NCI-H128 (cell line): ENCODE results near the gene DICER1.
A peak's percentile ranks its signal among the peaks of the same experiment; 100 is the strongest.

ENCODE experiments used
- DNase-seq: peaks from one replicate; lab custom pipeline; 2025; ENCODE audit not compliant: unreplicated experiment; lab: John Stamatoyannopoulos, UW

The DICER1 gene

GRCh38 chr14:95091581-95091980, 65.7 kb downstream of the DICER1 start:
- DNase-seq, result no peak

DNA sequence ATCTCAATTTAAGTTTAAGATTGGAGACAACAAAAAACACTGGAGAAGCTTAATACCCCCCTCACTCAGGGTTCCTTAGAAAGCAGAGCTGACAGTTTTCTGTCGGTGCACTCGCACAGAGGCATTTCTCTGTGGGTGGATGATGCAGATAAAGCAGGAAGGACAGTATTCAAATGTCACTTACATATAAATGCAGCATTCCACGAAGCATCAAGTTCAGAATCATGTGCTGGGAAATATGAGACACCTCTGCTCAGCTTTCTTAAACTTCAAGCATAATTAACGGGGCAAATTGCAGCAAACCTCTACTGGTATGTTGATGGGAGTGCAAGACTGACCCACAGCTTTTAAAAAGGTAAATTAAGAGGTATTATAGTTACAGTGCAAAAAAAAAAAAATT, 68.7 kb downstream of the DICER1 start:
- DNase-seq, result no peak

GRCh38 chr14:95087619-95088018, 69.7 kb downstream of the DICER1 start:
- DNase-seq, result no peak

DNA sequence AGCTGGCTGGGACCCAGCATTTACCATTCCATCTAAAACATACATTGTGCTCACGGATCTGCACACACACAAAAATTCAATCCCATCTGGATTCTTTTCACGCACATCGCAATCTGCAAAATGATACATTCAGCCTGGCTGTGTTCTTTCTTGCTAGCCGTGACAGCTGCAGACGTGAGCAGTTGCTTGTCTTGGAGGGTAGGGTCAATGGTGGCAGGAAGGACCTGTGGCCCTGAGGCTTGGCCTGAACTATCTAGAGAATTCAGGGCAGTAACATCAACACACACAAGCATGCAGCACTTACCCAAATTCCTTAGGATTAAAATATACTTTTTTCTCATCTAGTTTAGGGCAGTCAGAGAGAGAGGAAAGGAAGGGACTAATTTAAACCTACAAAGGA, 72.0 kb downstream of the DICER1 start:
- no peak for DNase-seq

- no peak for DNase-seq
Measured at GRCh38 chr14:95078867-95079266, 78.5 kb downstream of the DICER1 start.

DNA sequence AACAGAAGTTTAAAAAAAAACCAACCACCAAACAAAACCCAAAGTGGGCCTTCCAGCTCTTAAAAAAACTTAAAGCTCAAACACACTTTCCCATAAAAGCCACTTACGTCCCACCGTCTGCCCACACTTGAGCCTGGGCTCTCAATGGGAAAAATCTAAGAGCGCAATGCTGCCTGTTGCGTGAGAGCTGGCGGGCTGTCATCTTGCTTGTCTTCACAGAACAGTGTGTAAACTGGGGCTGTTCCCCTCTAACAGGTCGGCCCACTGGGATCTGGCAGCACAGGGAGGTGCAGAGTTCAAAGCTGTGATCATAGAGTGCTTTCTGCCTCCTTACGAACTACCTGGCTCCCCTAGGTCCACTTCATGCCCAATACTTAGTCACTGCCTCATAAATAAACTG, 80.0 kb downstream of the DICER1 start:
- peak; percentile 25 for DNase-seq

GRCh38 chr14:95075789-95076188, 81.5 kb downstream of the DICER1 start:
- no peak for DNase-seq

GRCh38 chr14:95073947-95074346, 83.4 kb downstream of the DICER1 start:
- no peak for DNase-seq

DNA sequence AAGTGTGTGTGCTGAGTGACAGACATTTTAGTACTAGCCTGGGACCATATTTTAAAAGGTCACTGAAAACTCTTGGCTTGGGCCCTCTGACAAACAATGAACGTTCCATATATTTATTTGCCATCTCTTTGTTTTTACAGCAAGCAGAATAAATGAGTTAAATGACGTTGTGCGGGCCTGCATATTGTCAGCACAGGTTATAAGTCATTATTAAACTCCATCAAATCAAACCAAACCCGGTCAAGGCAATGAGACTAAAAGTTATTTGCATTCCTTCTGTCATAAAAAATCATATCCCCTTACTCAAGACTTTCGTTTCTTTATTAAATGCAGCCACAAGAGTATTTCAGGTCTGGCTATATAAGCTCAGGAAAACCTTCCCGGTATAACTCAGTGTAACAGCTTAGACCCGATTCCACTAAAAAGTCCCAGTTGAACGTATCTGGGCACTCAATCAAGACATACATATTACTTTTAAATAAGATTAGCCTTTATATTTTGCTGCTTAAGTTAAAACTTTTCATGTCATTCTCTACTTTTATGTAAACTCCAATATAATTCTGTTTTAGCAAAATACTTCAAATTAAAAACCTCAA, 84.9 kb downstream of the DICER1 start:
- DNase-seq, result no peak

DNA sequence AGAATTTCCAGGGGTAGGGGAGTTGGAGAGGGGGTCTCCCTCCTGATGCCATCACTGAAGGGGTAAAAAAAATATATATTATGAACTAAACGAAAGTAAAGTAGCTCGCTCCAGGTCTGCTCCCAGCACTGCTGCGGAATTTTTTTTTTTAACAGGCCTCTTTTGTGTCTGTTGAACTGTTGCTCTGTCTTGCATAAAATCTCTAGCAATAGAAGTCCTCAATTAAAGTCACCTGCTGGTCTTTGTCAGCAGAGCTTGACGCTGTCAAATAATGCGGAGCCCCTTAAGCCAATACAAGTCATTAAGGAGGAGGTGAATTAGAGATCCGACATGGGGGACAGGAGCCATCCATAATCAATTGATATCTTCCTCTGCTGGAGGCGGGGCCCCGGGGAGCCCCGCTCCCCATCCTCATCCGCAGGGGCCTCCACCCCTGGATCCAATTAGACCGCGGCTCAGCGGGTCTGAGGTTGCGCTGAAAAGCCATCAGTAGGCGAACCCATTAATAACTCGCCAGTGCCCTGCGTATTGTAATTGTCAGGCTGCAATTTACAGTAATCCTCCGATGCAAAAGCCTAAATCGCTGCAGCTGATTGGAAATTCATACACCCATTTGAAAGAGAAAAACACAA, 85.6 kb downstream of the DICER1 start:
- no peak for DNase-seq

GRCh38 chr14:95070748-95071435, 86.4 kb downstream of the DICER1 start:
- DNase-seq, result no peak

GRCh38 chr14:95069547-95069946, 87.8 kb downstream of the DICER1 start:
- no peak for DNase-seq

- no peak for DNase-seq
Measured at GRCh38 chr14:95069018-95069417, 88.3 kb downstream of the DICER1 start.

DNA sequence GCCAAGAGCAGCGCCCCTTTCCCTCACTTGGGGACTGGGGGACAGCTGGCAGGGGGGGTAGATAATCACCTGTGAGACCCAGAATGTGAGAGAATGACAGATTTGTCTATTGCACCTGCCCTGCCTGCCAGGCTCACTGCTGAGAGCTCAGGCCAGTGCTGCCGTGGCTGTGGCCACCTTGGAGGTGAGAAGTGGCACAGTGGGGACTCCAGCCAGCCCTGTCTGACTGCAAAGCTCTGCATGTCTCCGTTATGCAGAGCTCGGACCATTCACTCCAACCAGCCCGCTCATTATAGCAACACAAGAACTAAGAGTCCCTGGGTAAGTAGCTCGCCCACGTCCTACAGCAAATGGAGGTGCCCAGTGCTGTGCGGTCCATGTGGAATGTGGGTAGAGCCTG, 88.8 kb downstream of the DICER1 start:
- DNase-seq, result no peak

DNA sequence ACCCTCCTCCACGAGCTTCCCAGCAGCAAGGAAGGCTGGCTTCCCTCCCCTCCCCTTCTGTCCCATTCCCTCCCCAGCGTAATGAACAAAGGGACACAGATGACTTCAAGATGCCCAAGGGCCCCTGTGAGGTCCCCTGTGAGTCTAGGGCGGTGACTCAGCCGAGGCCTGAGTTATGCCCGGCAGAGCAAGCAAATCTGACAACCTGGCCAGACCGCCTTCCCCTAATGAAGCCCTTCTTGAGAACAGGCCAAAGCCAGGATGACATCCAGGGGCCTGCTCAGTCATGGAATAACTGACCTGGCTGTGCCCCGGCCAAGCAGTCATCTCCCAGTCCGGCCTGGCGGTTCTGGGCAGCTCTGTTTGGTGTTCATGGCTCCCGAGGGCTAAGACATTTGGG, 89.2 kb downstream of the DICER1 start:
- DNase-seq, result no peak

DNA sequence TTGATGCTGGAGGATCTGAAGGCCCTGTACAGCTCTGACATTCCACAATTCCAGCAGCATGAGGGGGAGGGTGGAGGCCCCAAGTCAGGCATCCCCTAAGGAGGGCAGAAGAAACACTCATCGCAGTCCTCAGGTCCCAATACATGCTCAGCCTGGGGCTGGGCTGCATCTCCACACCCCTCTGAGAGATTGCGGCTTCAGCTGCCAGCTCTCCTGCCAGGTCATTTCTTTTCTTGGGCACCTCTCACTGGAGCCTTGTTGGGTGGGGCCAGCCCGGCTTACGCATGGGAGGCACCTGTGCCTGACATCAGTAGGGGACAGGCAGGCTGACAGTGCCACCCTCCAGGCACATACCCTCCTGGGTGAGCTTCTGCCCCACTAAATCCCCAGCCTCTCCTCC, 89.8 kb downstream of the DICER1 start:
- no peak for DNase-seq

GRCh38 chr14:95066427-95066986, 90.8 kb downstream of the DICER1 start:
- no peak for DNase-seq

DNA sequence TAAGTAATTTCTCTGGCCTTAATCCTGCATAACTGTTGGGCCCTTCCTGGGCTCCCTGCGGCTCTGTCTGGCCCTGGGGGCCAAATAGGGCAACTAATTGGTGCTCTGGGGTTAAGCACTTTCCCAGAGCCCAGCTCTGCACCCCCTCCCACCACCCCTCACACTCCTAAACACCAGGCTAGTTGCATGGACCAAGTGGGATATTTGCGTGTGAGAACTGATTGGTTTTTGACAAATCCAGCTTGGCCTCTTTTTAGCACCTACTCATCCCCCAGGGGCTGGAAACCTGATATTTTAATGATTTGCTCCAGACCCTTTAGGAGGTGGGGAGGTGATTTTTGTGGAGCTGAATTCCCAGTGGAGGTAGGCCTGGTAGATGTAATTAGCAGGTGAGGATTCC, 91.9 kb downstream of the DICER1 start:
- DNase-seq, result no peak

- no peak for DNase-seq
Measured at GRCh38 chr14:95064734-95065133, 92.6 kb downstream of the DICER1 start.

- DNase-seq, result no peak
Measured at GRCh38 chr14:95064256-95064655, 93.1 kb downstream of the DICER1 start.

GRCh38 chr14:95063391-95063790, 93.9 kb downstream of the DICER1 start:
- DNase-seq, result no peak

- DNase-seq, result no peak
Measured at GRCh38 chr14:95062946-95063345, 94.4 kb downstream of the DICER1 start.
